ENCODE results near the gene FAM110D. TPM values are rescaled to one million over a fixed set of nuclear protein-coding genes. Genes with fewer than 3 reads are reported as not detected.

Gene FAM110D
- total RNA-seq, 2 donors from 2014 or later: 4.5 to 4.7 TPM

Other genes with a start within 250 kb of the FAM110D start
- gene PAFAH2, start 161.0 kb upstream of the FAM110D start, total RNA-seq: 1 to 10 TPM; 7.2 to 7.7 TPM
- 1 to 10 TPM in 1 of 2 donors, not detected in 1; 1.7 TPM for gene EXTL1, start 137.3 kb upstream of the FAM110D start, total RNA-seq
- gene SLC30A2, start 113.0 kb upstream of the FAM110D start, total RNA-seq: not detected
- gene TRIM63, start 91.4 kb upstream of the FAM110D start, total RNA-seq: 1 to 10 TPM in 1 of 2 donors, under 1 TPM in 1; 0.29 to 1.2 TPM
- gene PDIK1L, start 47.3 kb upstream of the FAM110D start, total RNA-seq: 1 to 10 TPM; 8.1 to 8.4 TPM
- gene C1orf232, start 9.9 kb downstream of the FAM110D start, total RNA-seq: not detected
- 10 to 100 TPM; 14.9 to 17.6 TPM for gene ZNF593, start 10.8 kb downstream of the FAM110D start, total RNA-seq
- gene ZNF593OS, start 12.8 kb downstream of the FAM110D start, total RNA-seq: not detected
- gene CNKSR1, start 18.4 kb downstream of the FAM110D start, total RNA-seq: 1 to 10 TPM in 1 of 2 donors, under 1 TPM in 1; 0.32 to 2.4 TPM
- gene CATSPER4, start 31.5 kb downstream of the FAM110D start, total RNA-seq: not detected
- 1 to 10 TPM; 2.8 to 3.7 TPM for gene CEP85, start 75.1 kb downstream of the FAM110D start, total RNA-seq
- gene SH3BGRL3, start 121.0 kb downstream of the FAM110D start, total RNA-seq: 100 to 1,000 TPM; 163 to 190 TPM
- gene UBXN11, start 147.6 kb downstream of the FAM110D start, total RNA-seq: 10 to 100 TPM; 12.2 to 17.1 TPM
- 10 to 100 TPM in 1 of 2 donors, 1 to 10 TPM in 1; 7.0 to 16.1 TPM for gene CD52, start 158.9 kb downstream of the FAM110D start, total RNA-seq
- gene CRYBG2, start 195.1 kb downstream of the FAM110D start, total RNA-seq: under 1 TPM in 1 of 2 donors, not detected in 1; 0.52 TPM
- not detected for gene ZNF683, start 213.7 kb downstream of the FAM110D start, total RNA-seq

Data from posterior vena cava (tissue), 2 donors.